CD14-positive monocyte (primary cell): Measurements from ENCODE around the gene HOXA11. TPM values are rescaled to one million over a fixed set of nuclear protein-coding genes. Genes with fewer than 3 reads are reported as not detected.

Source experiments
- DNase-seq, 3 donors: peaks; one replicate each; pipeline ENCODE4 v3.0.0-alpha.2; 2011 to 2022
- H2AFZ ChIP-seq: 2 replicates; pipeline ENCODE4 v1.6.0; 2012; ENCODE audit warnings: mild to moderate bottlenecking, low read depth, low read length, inconsistent platforms; ENCODE audit not compliant: insufficient read depth, poor library complexity, severe bottlenecking
- H3K27ac ChIP-seq, 2 donors: 1 replicate in 1 of 2; 2 replicates in 1 of 2; pipeline ENCODE4 v1.5.1; 2012 to 2013; ENCODE audit warnings: low read length in 2 of 2, control low read depth in 1 of 2, inconsistent platforms in 1 of 2, low read depth in 1 of 2, mild to moderate bottlenecking in 1 of 2
- H3K27me3 ChIP-seq, 2 donors: one replicate each; pipeline versions ENCODE4 v1.6.0 to v1.6.1; 2011 to 2013; ENCODE audit warnings: low read length in 2 of 2; ENCODE audit not compliant: control insufficient read depth in 2 of 2, insufficient read depth in 2 of 2
- H3K36me3 ChIP-seq, 2 donors: replicated peaks in 1 of 2; 1 replicate in 1 of 2; 2 replicates in 1 of 2; pipeline versions ENCODE4 v1.5.1 to v1.6.1; 2012 to 2013; ENCODE audit warnings: low read length in 2 of 2, control low read depth in 1 of 2, inconsistent platforms in 1 of 2, mild to moderate bottlenecking in 1 of 2; ENCODE audit not compliant: insufficient read depth in 2 of 2, control insufficient read depth in 1 of 2
- H3K4me1 ChIP-seq, 2 donors: 1 replicate in 1 of 2; 2 replicates in 1 of 2; pipeline versions ENCODE4 v1.5.1 to v1.6.1; 2012 to 2013; ENCODE audit warnings: low read length in 2 of 2, control low read depth in 1 of 2, inconsistent platforms in 1 of 2, mild to moderate bottlenecking in 1 of 2, moderate library complexity in 1 of 2; ENCODE audit not compliant: insufficient read depth in 2 of 2, control insufficient read depth in 1 of 2
- H3K4me2 ChIP-seq: replicated peaks from 2 replicates; pipeline ENCODE3; 2012; ENCODE audit warnings: low read length, moderate library complexity, mild to moderate bottlenecking; ENCODE audit not compliant: poor library complexity, severe bottlenecking; ENCODE audit errors: extremely low read depth
- H3K4me3 ChIP-seq, 3 experiments: fragments of 200-600 bp in 1 of 3; sonication (generic) in 1 of 3; replicated peaks in 1 of 3; 1 replicate in 2 of 3; 2 replicates in 1 of 3; pipeline ENCODE4 v1.5.1; 2011 to 2013; ENCODE audit warnings: low read length in 3 of 3, mild to moderate bottlenecking in 3 of 3, control low read depth in 2 of 3, low read depth in 2 of 3, inconsistent platforms in 1 of 3, moderate library complexity in 1 of 3
- H3K79me2 ChIP-seq: 2 replicates; pipeline ENCODE4 v1.6.0; 2012; ENCODE audit warnings: mild to moderate bottlenecking, control low read depth, inconsistent platforms, low read length, moderate library complexity; ENCODE audit not compliant: insufficient read depth
- H3K9ac ChIP-seq: 2 replicates; pipeline ENCODE4 v1.6.0; 2017; ENCODE audit warnings: low read length, mild to moderate bottlenecking; ENCODE audit not compliant: insufficient read depth, poor library complexity, severe bottlenecking
- H3K9me3 ChIP-seq, 2 donors: replicated peaks in 1 of 2; 1 replicate in 1 of 2; 2 replicates in 1 of 2; pipeline versions ENCODE4 v1.5.1 to v1.6.1; 2012 to 2013; ENCODE audit warnings: low read length in 2 of 2, control low read depth in 1 of 2; ENCODE audit not compliant: control insufficient read depth in 1 of 2, insufficient read depth in 1 of 2
- H4K20me1 ChIP-seq: 2 replicates; pipeline ENCODE4 v1.6.0; 2012; ENCODE audit warnings: mild to moderate bottlenecking, low read length, control low read depth, moderate library complexity; ENCODE audit not compliant: insufficient read depth
- H3K27ac Mint-ChIP-seq, 7 donors: one replicate each; pipeline ENCODE4 v1.8.0; 2020; ENCODE audit warnings: mild to moderate bottlenecking in 7 of 7, mixed read lengths in 7 of 7, moderate library complexity in 6 of 7, inconsistent platforms in 2 of 7
- H3K27me3 Mint-ChIP-seq, 3 donors: one replicate each; pipeline ENCODE4 v1.8.0; 2021 to 2022; ENCODE audit warnings: low read depth in 3 of 3, mild to moderate bottlenecking in 3 of 3, mixed read lengths in 3 of 3, moderate library complexity in 3 of 3, inconsistent platforms in 1 of 3
- H3K36me3 Mint-ChIP-seq, 2 donors: one replicate each; pipeline ENCODE4 v1.8.0; 2020; ENCODE audit warnings: mixed read lengths in 2 of 2, inconsistent platforms in 1 of 2, mild to moderate bottlenecking in 1 of 2
- H3K4me1 Mint-ChIP-seq: one replicate; pipeline ENCODE4 v1.8.0; 2020; ENCODE audit warnings: mild to moderate bottlenecking, mixed read lengths
- H3K4me3 Mint-ChIP-seq, 2 donors: one replicate each; pipeline ENCODE4 v1.8.0; 2020; ENCODE audit warnings: mild to moderate bottlenecking in 2 of 2, mixed read lengths in 2 of 2, moderate library complexity in 1 of 2
- H3K9me3 Mint-ChIP-seq, 7 donors: one replicate each; pipeline ENCODE4 v1.8.0; 2020 to 2022; ENCODE audit warnings: mixed read lengths in 7 of 7, mild to moderate bottlenecking in 6 of 7, moderate library complexity in 6 of 7, inconsistent platforms in 2 of 7
- WGBS: methylation state at CpG from one replicate; pipeline ENCODE4 v1.1.5; 2013; ENCODE audit warnings: missing lambda C conversion rate; ENCODE audit not compliant: insufficient coverage; 5-methylcytosine and 5-hydroxymethylcytosine counted together
- intact Hi-C, 2 donors: fragments of 100-400 bp; cut with micrococcal nuclease; formaldehyde crosslinking; loops; one replicate each; pipeline versions ENCODE4 v1.15.0 to v1.15.1; 2023
- polyA plus RNA-seq, 3 donors: library from polyadenylated mRNA; depleted of rRNA in 1 of 3; unstranded in 2 of 3; stranded (reverse) in 1 of 3; fragments of 300-500 nt in 2 of 3; fragments of >200 nt in 1 of 3; fragmentation: Illumina TruSeq in 2 of 3; gene quantifications; 1 replicate in 2 of 3; 2 replicates in 1 of 3; pipeline ENCODE4 v1.2.3, GENCODE V29; 2012 to 2021
- TF ChIP-seq, protein P1 (sequence below): fragments of 200-600 bp; IDR thresholded peaks from one replicate; pipeline ENCODE4 v1.8.0; 2022; ENCODE audit warnings: antibody characterized with exemption, mild to moderate bottlenecking

HOXA11 gene
- polyA plus RNA-seq, 3 donors = not detected

DNA sequence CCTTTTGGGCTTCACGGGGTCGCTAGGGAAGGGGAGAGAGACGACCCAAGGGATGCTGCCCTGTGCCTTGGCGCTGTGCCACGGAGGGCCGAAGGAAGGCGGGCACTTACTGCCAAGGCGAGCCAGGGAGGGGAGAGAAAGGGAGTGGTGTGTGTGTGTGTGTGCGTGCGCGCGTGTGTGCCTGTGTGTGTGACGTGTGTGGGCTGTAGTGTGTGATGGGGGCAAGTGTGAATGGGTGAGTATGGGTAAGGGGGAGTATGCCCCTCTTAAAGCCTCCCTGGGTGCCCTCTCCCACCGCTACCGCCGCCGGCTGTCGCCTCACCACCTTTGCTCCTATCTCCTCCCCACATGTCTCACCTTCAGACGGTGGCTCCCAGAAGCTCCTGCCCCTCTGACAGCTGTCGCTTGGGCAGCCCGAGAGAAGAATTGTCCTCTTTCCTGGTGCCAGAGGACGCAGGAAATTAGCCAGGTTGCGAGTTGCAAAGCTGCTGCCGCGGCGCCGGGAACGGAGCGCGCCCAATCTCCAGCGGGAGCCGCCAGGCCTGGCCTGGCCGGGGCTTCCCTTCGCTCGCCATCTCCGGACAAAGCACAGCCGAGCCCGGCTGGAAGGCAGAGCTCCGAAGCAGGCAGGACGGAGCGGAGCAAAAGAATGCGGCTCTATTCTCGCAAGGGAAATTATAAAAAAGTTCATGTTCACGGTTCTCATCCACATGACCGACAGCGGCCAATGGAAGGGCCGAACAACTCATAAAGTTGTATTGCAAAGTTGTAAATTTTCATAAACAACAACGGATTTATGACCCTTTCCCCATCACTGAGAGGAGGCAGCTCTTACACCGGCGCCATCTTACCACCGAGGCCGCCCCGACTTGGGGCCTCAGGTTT is 32.9 kb downstream of the HOXA11 start, which contains the start of gene HOXA3:
Gene HOXA3, minus strand, starts transcription at position 653 of the 885 bp plus-strand sequence. CDS start 41,943 bp downstream, outside the sequence.
- peaks cover 92 to 100% of the 10 kb centered on the region in 2 donors for H3K27me3 ChIP-seq
- H3K36me3 Mint-ChIP-seq = peaks cover 14 to 28% of the 10 kb centered on the region in 2 donors
- H3K9me3 Mint-ChIP-seq = peaks cover 0 to 57% (median 29%) of the 10 kb centered on the region in 7 donors
- peaks cover 63 to 68% of the 10 kb centered on the region in 2 donors for H3K4me1 ChIP-seq
- H3K4me2 ChIP-seq = peak within 1 kb of the TSS; percentile 73
- H4K20me1 ChIP-seq = no peaks in the 10 kb centered on the region
- DNase-seq = no peak
- no peak within 1 kb of the TSS for H3K27ac ChIP-seq
- peaks cover 4 to 66% of the 10 kb centered on the region in 2 donors for H3K9me3 ChIP-seq
- no peak within 1 kb of the TSS for H3K9ac ChIP-seq
- peak within 1 kb of the TSS; percentile 78 to 94 for H3K4me3 Mint-ChIP-seq
- H3K4me3 ChIP-seq = peak within 1 kb of the TSS in 1 of 3 experiments; percentile 66
- TF ChIP-seq, protein P1, sequence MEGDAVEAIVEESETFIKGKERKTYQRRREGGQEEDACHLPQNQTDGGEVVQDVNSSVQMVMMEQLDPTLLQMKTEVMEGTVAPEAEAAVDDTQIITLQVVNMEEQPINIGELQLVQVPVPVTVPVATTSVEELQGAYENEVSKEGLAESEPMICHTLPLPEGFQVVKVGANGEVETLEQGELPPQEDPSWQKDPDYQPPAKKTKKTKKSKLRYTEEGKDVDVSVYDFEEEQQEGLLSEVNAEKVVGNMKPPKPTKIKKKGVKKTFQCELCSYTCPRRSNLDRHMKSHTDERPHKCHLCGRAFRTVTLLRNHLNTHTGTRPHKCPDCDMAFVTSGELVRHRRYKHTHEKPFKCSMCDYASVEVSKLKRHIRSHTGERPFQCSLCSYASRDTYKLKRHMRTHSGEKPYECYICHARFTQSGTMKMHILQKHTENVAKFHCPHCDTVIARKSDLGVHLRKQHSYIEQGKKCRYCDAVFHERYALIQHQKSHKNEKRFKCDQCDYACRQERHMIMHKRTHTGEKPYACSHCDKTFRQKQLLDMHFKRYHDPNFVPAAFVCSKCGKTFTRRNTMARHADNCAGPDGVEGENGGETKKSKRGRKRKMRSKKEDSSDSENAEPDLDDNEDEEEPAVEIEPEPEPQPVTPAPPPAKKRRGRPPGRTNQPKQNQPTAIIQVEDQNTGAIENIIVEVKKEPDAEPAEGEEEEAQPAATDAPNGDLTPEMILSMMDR = no peak
- peak within 1 kb of the TSS in 2 of 7 donors; percentile 37 to 79 for H3K27ac Mint-ChIP-seq
- WGBS = under 1% methylated on average over 44 of the region's 53 CpGs
- peaks cover 93 to 100% (median 99%) of the 10 kb centered on the region in 3 donors for H3K27me3 Mint-ChIP-seq
- H2AFZ ChIP-seq = peak within 1 kb of the TSS; percentile 67
- H3K4me1 Mint-ChIP-seq = peaks cover 66% of the 10 kb centered on the region
- H3K79me2 ChIP-seq = no peaks in the 10 kb centered on the region
- H3K36me3 ChIP-seq = no peaks in the 10 kb centered on the region
- intact Hi-C loops = loop anchor here (2.0 to 5.0 kb wide), 3 partner anchors 17 to 1290 kb away; partner anchors contain the start of gene HOXA11 (in 2 of the 2)

DNA sequence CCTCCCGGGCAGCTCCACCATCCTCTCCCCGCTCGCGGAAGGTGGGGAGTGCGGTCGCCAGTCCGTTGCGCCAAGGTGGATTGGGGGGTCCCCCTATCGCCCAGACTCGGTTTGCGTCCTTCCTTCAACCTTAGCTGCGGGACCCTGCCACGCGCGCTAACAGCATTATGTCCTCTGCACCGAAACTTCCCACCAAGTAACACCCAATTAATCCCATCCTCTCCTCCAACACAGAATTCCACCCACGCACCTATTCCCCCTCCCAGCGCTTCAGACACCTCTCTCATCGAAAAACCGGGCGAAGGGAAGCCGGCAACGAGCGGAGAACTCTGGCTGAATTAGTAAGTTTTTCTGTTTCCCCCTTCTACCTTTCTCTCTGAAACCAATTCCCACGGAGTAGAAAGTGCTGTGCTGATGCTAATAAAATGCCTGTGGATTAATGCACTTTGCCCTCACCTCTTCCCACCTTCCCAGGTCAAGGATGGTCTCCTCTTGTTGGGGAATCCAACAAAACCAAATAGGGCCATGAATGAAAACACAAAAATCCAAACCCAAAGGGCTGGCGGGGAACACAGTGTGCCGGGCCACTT is 33.6 kb downstream of the HOXA11 start:
- DNase-seq = no peak
- Mint-ChIP-seq H3K36me3 (peaks cover 15 to 33% of the 10 kb centered on the region in 2 donors), H3K4me3 (peak overlapping the region; percentile 78 to 94), H3K27ac (peak overlapping the region in 2 of 7 donors; percentile 37 to 79), H3K9me3 (peaks cover 0 to 56% (median 29%) of the 10 kb centered on the region in 7 donors), H3K4me1 (peaks cover 65% of the 10 kb centered on the region), H3K27me3 (peaks cover 94 to 100% (median 99%) of the 10 kb centered on the region in 3 donors)
- Histone ChIP-seq H3K4me2 (peak overlapping the region; percentile 73), H2AFZ (no peak overlapping the region), H3K27me3 (peaks cover 93 to 100% of the 10 kb centered on the region in 2 donors), H3K36me3 (no peaks in the 10 kb centered on the region), H3K27ac (no peak overlapping the region), H3K9ac (no peak overlapping the region), H3K9me3 (peaks cover 4 to 69% of the 10 kb centered on the region in 2 donors), H4K20me1 (no peaks in the 10 kb centered on the region), H3K4me3 (peak overlapping the region in 2 of 3 experiments; percentile 8 to 66), H3K79me2 (no peaks in the 10 kb centered on the region), H3K4me1 (peaks cover 62 to 68% of the 10 kb centered on the region in 2 donors)
- WGBS = 0% methylated on average over 18 of the region's 27 CpGs
- TF ChIP-seq, protein P1 = no peak
- intact Hi-C loops = loop anchor here (5.0 kb wide), 2 partner anchors 36 to 1289 kb away; partner anchors contain the start of gene HOXA11 (in 2 of the 2)
